IMR-90 (cell line): ENCODE results near the gene SAP30BP.

Source experiments
- BHLHE40 ChIP-seq: fragments of 150-350 bp; IDR thresholded peaks from 2 replicates; pipeline ENCODE4 v1.6.1; 2016; ENCODE audit warnings: mild to moderate bottlenecking, low read depth, low read length
- CEBPB ChIP-seq: IDR thresholded peaks from 2 replicates; pipeline ENCODE4 v1.6.1; 2012; ENCODE audit warnings: low read depth, low read length, improper control_type of control experiment
- MAFK ChIP-seq: IDR thresholded peaks from 2 replicates; pipeline ENCODE4 v1.6.1; 2012; ENCODE audit warnings: low read depth, low read length, improper control_type of control experiment
- POLR2A ChIP-seq: IDR thresholded peaks from 2 replicates; pipeline ENCODE4 v1.6.1; 2012; ENCODE audit warnings: mild to moderate bottlenecking, low read depth, low read length
- RAD21 ChIP-seq: IDR thresholded peaks from 2 replicates; pipeline ENCODE4 v1.6.1; 2012; ENCODE audit warnings: low read length, improper control_type of control experiment
- TF ChIP-seq, protein P1 (sequence below): conservative IDR thresholded peaks from 2 replicates; pipeline ENCODE4 v1.5.1; 2012; ENCODE audit warnings: mild to moderate bottlenecking, low read depth, low read length, improper control_type of control experiment
- TF ChIP-seq, protein P2 (sequence below): fragments of 150-350 bp; IDR thresholded peaks from 2 replicates; pipeline ENCODE4 v1.6.1; 2017; ENCODE audit warnings: mild to moderate bottlenecking, antibody characterized with exemption, low read length, low read depth

DNA sequence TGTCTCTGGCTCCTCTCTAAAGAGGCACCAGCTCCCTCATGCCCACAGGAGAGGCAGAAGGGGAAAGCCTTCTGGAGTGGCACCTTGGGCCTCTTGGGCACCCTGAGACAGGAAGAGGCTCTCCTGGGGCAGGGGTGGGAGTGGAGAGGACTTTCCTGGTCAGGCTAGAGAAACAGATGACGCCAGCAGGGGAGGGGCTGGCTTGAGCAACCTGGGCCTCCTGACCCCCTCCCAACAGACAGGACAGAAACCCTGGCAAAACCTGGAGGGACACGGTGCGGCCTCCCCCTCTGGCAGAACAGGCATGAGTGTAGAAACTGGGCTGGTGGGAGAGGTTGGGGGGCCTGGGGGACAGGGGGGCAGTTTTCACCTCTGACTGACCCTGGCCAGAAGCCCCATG, 27.8 kb upstream of the SAP30BP start:
- no peak for TF ChIP-seq CEBPB
- TF ChIP-seq BHLHE40: no peak
- TF ChIP-seq POLR2A: no peak
- TF ChIP-seq, protein P1, sequence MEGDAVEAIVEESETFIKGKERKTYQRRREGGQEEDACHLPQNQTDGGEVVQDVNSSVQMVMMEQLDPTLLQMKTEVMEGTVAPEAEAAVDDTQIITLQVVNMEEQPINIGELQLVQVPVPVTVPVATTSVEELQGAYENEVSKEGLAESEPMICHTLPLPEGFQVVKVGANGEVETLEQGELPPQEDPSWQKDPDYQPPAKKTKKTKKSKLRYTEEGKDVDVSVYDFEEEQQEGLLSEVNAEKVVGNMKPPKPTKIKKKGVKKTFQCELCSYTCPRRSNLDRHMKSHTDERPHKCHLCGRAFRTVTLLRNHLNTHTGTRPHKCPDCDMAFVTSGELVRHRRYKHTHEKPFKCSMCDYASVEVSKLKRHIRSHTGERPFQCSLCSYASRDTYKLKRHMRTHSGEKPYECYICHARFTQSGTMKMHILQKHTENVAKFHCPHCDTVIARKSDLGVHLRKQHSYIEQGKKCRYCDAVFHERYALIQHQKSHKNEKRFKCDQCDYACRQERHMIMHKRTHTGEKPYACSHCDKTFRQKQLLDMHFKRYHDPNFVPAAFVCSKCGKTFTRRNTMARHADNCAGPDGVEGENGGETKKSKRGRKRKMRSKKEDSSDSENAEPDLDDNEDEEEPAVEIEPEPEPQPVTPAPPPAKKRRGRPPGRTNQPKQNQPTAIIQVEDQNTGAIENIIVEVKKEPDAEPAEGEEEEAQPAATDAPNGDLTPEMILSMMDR: no peak
- TF ChIP-seq, protein P2, sequence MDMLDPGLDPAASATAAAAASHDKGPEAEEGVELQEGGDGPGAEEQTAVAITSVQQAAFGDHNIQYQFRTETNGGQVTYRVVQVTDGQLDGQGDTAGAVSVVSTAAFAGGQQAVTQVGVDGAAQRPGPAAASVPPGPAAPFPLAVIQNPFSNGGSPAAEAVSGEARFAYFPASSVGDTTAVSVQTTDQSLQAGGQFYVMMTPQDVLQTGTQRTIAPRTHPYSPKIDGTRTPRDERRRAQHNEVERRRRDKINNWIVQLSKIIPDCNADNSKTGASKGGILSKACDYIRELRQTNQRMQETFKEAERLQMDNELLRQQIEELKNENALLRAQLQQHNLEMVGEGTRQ: no peak
- no peak for TF ChIP-seq RAD21
- no peak for TF ChIP-seq MAFK
